NCI-H82 treated with DMSO at 0.1 percent for 48 hours (cell line): ENCODE data around the gene NSD2.
"Not testable (repeated sequence)": the region's sequence is repeated elsewhere in the genome, so short reads cannot be mapped to it uniquely, and the experiment has no call there.

Source experiments
- DNase-seq: peaks from one replicate; lab custom pipeline; 2025; ENCODE audit not compliant: unreplicated experiment; lab: John Stamatoyannopoulos, UW

NSD2 gene

GRCh38 chr4:1870578-1871443 is at the start of gene NSD2:
Gene NSD2 (plus strand): TSS chr4:1871393. CDS start chr4:1900655, 29,262 bp downstream.
- peak; percentile 46 for DNase-seq

- no peak for DNase-seq
Observed at GRCh38 chr4:1821679-1822567, 49.3 kb upstream of the NSD2 start.

- DNase-seq, result no peak
Observed at GRCh38 chr4:1822568-1823544, 48.3 kb upstream of the NSD2 start.

GRCh38 chr4:1823545-1823932 is 47.7 kb upstream of the NSD2 start:
- DNase-seq, result no peak

GRCh38 chr4:1824746-1825145 is 46.4 kb upstream of the NSD2 start:
- no peak for DNase-seq

GRCh38 chr4:1825326-1825725 is 45.9 kb upstream of the NSD2 start:
- DNase-seq, result no peak

- DNase-seq, result no peak
Observed at GRCh38 chr4:1826531-1827350, 44.5 kb upstream of the NSD2 start.

- no peak for DNase-seq
Observed at GRCh38 chr4:1830234-1830633, 41.0 kb upstream of the NSD2 start.

GRCh38 chr4:1830642-1831228 is 40.5 kb upstream of the NSD2 start:
- DNase-seq, result no peak

- no peak for DNase-seq
Observed at GRCh38 chr4:1831331-1831730, 39.9 kb upstream of the NSD2 start.

- DNase-seq, result no peak
Observed at GRCh38 chr4:1832690-1833089, 38.5 kb upstream of the NSD2 start.

- DNase-seq, result no peak
Observed at GRCh38 chr4:1833307-1834046, 37.7 kb upstream of the NSD2 start.

GRCh38 chr4:1834047-1834775 is 37.0 kb upstream of the NSD2 start:
- DNase-seq, result no peak

- not testable (repeated sequence) for DNase-seq
Observed at GRCh38 chr4:1835836-1836235, 35.4 kb upstream of the NSD2 start.

GRCh38 chr4:1836650-1837049 is 34.5 kb upstream of the NSD2 start:
- no peak for DNase-seq

GRCh38 chr4:1837069-1837468 is 34.1 kb upstream of the NSD2 start:
- no peak for DNase-seq

- no peak for DNase-seq
Observed at GRCh38 chr4:1839282-1839681, 31.9 kb upstream of the NSD2 start.

- no peak for DNase-seq
Observed at GRCh38 chr4:1841201-1841886, 29.8 kb upstream of the NSD2 start.
